ENCODE results near the gene ALX1.

ALX1 gene

DNA sequence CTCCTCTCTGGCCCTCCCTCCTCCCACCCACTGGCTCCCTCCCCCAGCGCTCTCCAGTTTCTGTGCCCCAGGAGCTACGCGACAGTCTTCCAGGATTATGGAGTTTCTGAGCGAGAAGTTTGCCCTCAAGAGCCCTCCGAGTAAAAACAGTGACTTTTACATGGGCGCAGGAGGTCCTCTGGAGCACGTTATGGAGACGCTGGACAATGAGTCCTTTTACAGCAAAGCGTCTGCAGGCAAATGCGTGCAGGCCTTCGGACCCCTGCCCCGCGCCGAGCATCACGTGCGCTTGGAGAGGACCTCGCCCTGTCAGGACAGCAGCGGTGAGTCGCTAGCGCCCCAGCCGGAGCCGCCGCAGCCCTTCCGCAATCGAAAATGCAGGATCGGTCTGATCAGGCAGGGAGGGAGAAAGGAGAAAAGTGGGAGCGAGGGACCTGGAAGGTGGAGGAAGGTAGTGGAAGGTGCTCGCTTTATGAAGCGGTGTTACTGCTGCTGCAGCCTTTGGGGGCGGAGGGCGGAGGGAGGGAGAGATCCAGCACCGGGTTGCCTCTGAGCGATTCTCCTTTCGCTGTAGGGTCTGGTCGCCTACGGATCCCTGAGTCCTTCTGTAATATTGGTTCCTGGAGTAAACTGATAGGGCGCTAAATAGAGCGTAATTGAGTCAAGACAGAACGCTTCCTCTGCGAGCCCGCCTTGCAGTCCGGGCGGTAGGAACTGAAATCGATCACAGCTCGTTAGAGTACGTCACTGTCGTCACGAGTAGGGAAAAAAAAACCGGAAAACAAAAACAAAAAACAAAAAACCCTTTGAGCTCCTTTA lies at the start of gene ALX1:
Gene ALX1 (plus strand): TSS at position 56 of the 819 bp plus-strand sequence. CDS start 42 bp downstream, at position 98.
- peak; percentile 75 for DNase-seq (ENCODE audit: low spot score)

GRCh38 chr12:85237327-85237726 lies 42.7 kb upstream of the ALX1 start:
- DNase-seq (ENCODE audit: low spot score): no peak

GRCh38 chr12:85244561-85244960 lies 35.5 kb upstream of the ALX1 start:
- DNase-seq (ENCODE audit: low spot score): no peak

DNA sequence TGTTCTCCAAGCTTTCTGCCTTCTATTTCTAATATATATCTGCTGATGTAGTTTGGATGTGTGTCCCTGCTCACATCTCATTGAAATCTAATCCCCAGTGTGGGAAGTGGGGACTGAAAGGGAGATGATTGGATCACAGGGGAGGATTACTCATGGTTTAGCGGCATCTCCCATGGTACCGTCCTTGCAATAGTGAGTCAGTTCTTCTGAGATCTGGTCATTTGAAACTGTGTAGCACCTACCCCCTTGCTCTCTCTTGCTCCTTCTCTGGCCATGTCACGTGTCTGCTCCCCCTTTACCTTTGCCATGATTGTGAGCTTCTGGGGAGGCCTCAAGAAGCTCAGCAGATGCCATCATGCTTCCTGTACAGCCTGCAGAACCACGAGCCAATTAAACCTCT lies 26.2 kb upstream of the ALX1 start:
- no peak for DNase-seq (ENCODE audit: low spot score)

GRCh38 chr12:85257671-85258070 lies 22.3 kb upstream of the ALX1 start:
- DNase-seq (ENCODE audit: low spot score): no peak

GRCh38 chr12:85260447-85260846 lies 19.6 kb upstream of the ALX1 start:
- DNase-seq (ENCODE audit: low spot score): no peak

- no peak for DNase-seq (ENCODE audit: low spot score)
Measured at GRCh38 chr12:85260896-85261295, 19.1 kb upstream of the ALX1 start.

GRCh38 chr12:85266356-85266755 lies 13.7 kb upstream of the ALX1 start:
- DNase-seq (ENCODE audit: low spot score): no peak

GRCh38 chr12:85273381-85274314 lies 6.4 kb upstream of the ALX1 start:
- no peak for DNase-seq (ENCODE audit: low spot score)

DNA sequence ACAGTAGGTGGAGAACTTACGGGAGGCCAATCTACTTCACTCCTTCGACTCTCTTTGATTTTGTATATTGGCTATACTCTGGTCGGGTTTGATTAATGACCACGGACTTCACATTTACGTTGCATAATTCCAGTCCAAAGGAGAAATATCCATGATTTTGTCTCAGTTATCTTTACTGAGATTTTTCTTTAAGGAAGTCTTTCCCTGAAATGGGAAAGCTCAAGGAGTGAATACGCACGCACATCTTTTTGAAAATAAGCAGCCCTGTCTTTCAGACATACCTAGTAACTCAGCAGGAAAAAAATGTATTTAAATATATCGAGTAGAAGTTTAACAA lies 5.7 kb upstream of the ALX1 start:
- DNase-seq (ENCODE audit: low spot score): no peak

GRCh38 chr12:85275374-85275773 lies 4.6 kb upstream of the ALX1 start:
- no peak for DNase-seq (ENCODE audit: low spot score)

- no peak for DNase-seq (ENCODE audit: low spot score)
Measured at GRCh38 chr12:85277191-85277590, 2.8 kb upstream of the ALX1 start.

- no peak for DNase-seq (ENCODE audit: low spot score)
Measured at GRCh38 chr12:85277900-85278597, 2.0 kb upstream of the ALX1 start.

DNA sequence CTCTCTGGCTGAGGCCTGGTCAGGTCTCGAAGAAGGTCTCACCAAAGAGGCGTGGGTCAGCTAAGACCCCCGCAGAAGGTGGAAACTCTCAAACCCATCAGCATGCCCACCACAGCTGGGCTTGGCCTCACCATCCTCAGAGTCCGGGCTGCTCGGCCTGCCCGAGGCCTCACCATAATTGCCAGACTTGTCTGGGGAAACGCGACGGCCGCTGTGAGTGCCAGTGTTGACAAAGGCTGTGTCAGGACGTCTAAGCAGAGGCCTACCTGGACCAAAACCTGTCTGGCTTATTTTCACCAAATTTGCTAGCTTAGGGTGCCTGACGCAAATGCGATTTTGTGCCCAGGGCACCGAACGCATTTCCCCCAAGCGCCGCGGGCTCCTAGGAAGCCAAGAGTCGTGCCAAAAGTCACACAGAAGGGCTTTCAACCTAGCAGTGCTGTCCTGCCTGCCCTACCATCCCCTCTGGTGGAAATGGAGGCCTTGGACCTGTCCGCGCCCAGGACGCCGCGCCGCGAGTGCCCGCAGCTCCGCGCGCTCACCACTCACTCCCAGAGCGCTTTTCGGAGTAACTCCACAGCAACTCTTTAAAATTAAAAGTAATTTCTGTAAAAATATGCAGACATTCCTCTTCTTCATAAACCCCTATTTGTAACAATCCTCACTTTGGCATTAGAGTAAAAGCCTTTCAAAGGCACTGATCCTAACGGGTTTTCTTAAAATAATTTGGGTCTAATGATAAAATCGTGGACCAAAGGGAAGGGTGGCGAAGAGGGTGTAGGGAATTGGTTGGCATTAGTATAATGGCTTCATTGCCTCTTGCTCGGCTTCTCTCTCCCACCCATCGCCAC lies 1.2 kb upstream of the ALX1 start:
- DNase-seq (ENCODE audit: low spot score): no peak

DNA sequence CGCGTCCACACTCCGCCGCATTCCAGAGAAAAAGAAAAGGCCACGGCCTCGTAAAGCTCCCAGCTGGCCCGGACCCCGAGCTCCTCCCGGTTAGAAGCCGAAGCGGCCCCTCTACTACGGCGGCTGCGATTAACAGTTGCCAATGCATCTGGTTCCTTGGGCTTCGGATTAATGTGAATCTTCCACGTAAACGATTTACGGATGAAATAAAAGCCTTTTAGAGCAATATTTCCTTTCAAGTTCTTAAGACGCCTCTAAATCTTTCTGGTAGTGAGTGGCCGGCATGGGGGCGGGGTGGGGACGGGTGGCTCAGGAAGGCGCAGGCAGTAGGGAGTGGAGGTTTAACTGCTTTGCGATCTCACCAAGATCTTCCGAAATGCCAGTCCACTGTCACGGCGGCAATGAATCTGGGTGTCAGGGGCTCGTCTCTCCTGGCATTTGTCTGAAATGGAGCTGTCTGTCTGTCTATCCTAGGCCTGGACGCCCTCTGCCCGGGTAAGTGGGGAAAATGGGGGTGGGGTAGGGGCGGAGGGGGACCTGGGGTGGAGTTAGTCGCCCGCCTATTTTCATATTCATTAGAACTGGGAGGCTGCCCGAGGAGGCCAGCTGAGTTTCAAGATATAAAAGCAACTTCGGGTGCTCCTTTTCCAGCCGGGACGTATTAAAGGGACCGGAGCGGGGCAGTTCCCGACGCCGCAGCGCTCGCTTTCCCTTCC lies 413 bp upstream of the ALX1 start:
- no peak for DNase-seq (ENCODE audit: low spot score)

GRCh38 chr12:85280984-85281630 lies 1.1 kb downstream of the ALX1 start:
- no peak for DNase-seq (ENCODE audit: low spot score)

- DNase-seq (ENCODE audit: low spot score): no peak
Measured at GRCh38 chr12:85281636-85282312, 1.8 kb downstream of the ALX1 start.

DNA sequence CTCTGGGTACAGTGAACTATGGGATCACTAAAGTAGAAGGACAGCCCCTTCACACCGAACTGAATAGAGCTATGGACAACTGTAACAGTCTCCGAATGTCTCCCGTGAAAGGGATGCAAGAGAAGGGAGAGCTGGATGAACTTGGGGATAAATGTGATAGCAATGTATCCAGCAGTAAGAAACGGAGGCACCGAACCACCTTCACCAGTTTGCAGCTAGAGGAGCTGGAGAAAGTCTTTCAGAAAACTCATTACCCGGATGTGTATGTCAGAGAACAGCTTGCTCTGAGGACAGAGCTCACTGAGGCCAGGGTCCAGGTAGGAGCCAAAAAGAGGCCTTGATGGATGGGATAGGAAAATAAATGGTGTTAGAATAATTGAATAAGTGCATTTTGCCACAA lies 3.5 kb downstream of the ALX1 start:
- no peak for DNase-seq (ENCODE audit: low spot score)

DNA sequence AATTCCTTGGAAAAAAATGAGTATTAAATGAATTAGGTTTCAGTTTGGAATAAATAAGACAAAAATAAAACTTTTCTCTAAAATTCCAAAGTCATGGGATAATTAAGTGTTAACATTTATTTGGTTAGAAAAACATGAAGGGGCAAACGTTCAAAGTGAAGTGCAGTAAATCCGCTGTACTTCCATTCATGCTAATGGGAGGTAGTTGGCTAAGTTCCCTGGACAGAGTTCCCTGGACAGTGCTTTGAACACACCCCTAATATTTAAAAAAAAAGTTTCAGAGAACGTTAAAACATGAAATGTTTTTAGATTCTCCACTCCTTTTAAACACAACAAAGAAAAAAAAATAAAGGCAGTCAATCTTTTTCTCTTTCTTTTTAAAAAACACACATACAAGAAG lies 16.3 kb downstream of the ALX1 start:
- no peak for DNase-seq (ENCODE audit: low spot score)

DNA sequence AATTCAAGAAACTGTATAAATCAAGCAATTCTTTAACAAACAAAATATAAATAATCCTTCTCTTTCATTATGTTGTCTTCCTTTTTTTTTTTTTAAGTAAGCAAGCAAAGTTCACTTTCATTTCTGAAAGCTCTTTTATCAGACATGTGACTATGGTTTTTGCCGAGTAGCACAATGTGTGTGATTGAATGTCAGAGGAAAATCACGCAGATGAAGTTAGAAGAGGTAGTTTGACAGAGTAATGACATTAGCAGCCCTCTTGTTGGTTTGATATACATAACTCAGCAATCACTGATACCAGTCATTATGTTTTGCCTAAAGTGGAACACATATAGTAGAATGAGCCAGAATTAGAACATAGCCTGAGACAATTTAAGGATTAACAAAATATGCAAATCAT lies 19.0 kb downstream of the ALX1 start:
- DNase-seq (ENCODE audit: low spot score): no peak
